ENCODE data around the gene EPN1.

Gene EPN1

GRCh38 chr19:55642153-55643002, 32.6 kb upstream of the EPN1 start:
- in situ Hi-C loops (cut with MboI; ENCODE audit: low pct_unique_long_range_greater_than_20kb, low sequenced_read_pairs, unreplicated experiment) = no loop called here
- DNase-seq (ENCODE audit: low spot score) = peak; percentile 65
- TF ChIP-seq CTCF (IDR thresholded peaks at IDR 0.05; ENCODE audit: extremely low read depth, insufficient read depth, missing control alignments) = no peak

- DNase-seq (ENCODE audit: low spot score) = peak; percentile 92
- no peak for TF ChIP-seq CTCF (IDR thresholded peaks at IDR 0.05; ENCODE audit: extremely low read depth, insufficient read depth, missing control alignments)
- in situ Hi-C loops (cut with MboI; ENCODE audit: low pct_unique_long_range_greater_than_20kb, low sequenced_read_pairs, unreplicated experiment) = no loop called here
Measured at GRCh38 chr19:55643003-55643886, 31.8 kb upstream of the EPN1 start, which contains the start of gene ZNF581. Gene ZNF581, plus strand, starts transcription at chr19:55643649. Its CDS starts 923 bp downstream, at chr19:55644572.

- TF ChIP-seq CTCF (IDR thresholded peaks at IDR 0.05; ENCODE audit: extremely low read depth, insufficient read depth, missing control alignments) = no peak
- DNase-seq (ENCODE audit: low spot score) = no peak
- in situ Hi-C loops (cut with MboI; ENCODE audit: low pct_unique_long_range_greater_than_20kb, low sequenced_read_pairs, unreplicated experiment) = no loop called here
Measured at GRCh38 chr19:55643887-55644176, 31.2 kb upstream of the EPN1 start.

DNA sequence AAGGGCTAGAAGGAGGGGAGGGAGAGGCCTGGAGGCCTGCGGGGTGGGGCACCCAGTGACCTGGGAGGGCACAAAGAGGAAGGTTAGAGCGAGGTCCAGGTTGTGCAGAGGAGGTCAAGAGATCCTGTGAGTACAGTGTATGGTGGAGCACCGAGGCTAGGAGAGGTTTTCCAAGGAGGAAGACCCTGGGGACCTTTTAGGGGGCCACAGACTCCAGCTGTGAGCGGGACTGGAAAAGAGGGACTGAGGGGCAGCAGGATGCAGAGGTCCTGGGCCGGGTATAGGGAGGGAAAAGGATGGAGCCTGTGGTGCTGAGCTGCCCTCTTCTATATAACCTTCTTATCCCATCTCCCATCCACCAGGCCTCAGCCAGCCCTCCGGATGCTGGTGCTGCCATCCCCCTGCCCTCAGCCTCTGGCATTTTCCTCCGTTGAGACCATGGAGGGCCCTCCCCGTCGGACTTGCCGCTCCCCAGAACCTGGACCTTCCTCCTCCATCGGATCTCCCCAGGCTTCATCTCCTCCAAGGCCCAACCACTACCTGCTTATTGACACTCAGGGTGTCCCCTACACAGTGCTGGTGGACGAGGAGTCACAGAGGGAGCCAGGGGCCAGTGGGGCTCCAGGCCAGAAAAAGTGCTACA, 30.7 kb upstream of the EPN1 start:
- no peak for DNase-seq (ENCODE audit: low spot score)
- TF ChIP-seq CTCF (IDR thresholded peaks at IDR 0.05; ENCODE audit: extremely low read depth, insufficient read depth, missing control alignments) = no peak
- in situ Hi-C loops (cut with MboI; ENCODE audit: low pct_unique_long_range_greater_than_20kb, low sequenced_read_pairs, unreplicated experiment) = no loop called here

DNA sequence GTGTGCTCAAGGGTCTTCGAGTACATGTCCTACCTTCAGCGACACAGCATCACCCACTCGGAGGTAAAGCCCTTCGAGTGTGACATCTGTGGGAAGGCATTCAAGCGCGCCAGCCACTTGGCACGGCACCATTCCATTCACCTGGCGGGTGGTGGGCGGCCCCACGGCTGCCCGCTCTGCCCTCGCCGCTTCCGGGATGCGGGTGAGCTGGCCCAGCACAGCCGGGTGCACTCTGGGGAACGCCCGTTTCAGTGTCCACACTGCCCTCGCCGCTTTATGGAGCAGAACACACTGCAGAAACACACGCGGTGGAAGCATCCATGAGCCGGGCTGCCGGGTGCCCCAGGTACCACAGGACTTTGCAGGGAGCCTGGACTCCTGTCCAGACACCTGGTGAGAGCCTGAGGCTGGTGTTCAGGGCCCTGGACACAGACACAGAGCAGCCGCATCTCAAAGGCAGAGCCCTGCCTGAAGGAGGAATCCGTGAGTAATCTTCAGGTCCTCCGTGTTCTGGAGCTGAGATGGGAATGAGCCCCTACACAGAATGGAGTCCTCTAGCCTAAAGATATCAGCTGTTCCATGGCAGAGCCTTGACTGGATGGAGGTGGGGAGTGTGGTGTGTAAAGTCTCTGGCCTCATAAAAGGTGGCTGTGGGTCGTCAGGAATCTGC, 30.0 kb upstream of the EPN1 start:
- in situ Hi-C loops (cut with MboI; ENCODE audit: low pct_unique_long_range_greater_than_20kb, low sequenced_read_pairs, unreplicated experiment) = no loop called here
- no peak for TF ChIP-seq CTCF (IDR thresholded peaks at IDR 0.05; ENCODE audit: extremely low read depth, insufficient read depth, missing control alignments)
- DNase-seq (ENCODE audit: low spot score) = no peak

- TF ChIP-seq CTCF (IDR thresholded peaks at IDR 0.05; ENCODE audit: extremely low read depth, insufficient read depth, missing control alignments) = no peak
- in situ Hi-C loops (cut with MboI; ENCODE audit: low pct_unique_long_range_greater_than_20kb, low sequenced_read_pairs, unreplicated experiment) = no loop called here
- DNase-seq (ENCODE audit: low spot score) = no peak
Measured at GRCh38 chr19:55645512-55645881, 29.5 kb upstream of the EPN1 start.

Data from GM13977 (cell line).